HL-60/S4 treated with phorbol 12-myristate 13-acetate at 8.2 ng/mL for 4 days and 3 days (cell line): ENCODE measurements around the gene RAET1L.

ENCODE experiments used
- in situ Hi-C: fragments of 300-500 bp; cut with MboI; formaldehyde crosslinking; loops from 2 replicates; pipeline ENCODE4 v1.15.0; 2022; ENCODE audit warnings: low sequenced_read_pairs

The RAET1L gene, protein sequence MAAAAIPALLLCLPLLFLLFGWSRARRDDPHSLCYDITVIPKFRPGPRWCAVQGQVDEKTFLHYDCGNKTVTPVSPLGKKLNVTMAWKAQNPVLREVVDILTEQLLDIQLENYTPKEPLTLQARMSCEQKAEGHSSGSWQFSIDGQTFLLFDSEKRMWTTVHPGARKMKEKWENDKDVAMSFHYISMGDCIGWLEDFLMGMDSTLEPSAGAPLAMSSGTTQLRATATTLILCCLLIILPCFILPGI

DNA sequence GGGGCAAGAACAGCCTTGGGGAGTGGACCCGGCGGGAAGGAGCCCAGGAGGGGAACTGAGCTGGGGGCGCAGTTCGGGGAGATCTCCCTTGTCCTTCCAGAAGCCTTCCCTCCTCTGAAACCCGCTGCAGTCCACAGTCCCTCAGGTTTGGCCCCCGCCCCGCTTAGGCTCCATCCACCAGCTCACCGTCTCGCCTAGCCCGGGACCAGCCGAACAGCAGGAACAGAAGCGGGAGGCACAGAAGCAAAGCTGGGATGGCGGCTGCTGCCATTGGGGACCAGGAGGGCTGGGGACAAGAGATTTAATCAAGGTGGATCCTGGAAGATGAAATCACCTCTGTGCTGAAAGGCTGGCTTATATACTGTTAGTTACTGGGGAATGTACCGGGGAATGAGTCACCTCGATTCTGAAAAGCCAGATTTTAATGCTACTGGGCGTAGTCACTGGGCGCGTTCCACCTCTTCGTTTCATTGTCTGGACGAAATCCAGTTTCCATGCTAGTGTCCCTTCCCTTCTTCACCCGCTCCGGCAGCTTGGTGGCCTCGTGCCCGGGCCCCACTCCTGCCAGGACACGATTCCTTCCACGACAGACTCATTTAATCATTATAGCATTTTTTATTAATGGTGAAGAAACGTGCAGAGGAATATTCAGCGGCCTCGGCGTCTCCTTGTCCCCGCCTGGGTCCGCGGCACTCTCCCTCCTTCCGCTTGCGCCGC, at the start of gene RAET1L:
Gene RAET1L (minus strand): TSS at position 332 of the 717 bp plus-strand sequence. CDS start 61 bp downstream, at position 271.
- in situ Hi-C loops = no loop called here

DNA sequence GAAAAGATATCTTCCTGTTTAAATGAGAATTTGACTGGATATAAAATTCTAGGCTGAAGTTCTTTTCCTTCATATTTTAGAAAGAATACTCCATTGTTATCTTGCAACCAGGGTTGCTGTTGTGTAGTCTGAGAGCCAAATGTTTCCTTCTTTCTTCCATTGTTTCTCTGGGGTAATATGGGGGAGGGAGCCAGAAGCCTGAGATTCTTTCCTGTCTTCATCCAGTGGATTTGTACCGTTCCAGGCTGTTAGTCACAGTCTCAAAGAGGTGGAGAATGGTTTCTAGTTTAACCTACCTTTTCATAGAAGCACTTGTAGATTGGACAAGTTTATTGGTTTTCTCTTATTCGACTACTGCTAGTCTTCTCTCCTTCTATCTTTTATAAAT, 49.7 kb upstream of the RAET1L start:
- in situ Hi-C loops = loop anchor here (10.0 kb wide), 1 partner anchor 260 kb away; no protein-coding TSS in a partner anchor

DNA sequence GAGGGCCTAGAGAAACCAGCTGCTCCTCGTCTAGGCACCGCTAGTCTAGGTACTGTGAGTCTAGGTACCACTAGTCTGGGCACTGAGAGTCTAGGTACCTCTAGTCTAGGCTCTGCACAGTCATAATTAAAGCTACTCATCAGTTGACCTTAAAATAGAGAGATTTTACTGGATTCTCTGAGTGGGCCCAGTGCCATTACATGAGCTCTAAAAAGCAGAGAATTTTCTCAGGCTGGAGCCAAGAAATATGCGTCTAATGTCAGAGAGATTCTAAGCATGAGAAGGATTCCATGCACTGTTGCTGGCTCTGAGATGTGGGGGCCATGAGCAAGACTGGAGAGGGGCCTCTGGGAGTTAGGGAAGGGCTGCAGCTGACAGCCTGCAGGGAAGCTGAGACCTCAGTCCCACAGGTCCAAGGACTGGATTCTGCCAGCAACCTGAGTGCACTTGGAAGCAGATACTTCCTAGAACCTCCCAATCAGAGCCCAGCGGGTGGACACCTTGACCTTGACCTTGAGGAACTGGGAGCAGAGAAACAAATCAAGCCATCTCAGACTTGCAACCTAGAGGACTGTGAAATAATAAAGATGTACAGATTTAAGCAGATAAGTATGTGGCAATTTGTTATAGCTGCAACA, 49.2 kb upstream of the RAET1L start:
- in situ Hi-C loops = loop anchor here (10.0 to 25.0 kb wide), 2 partner anchors 260 to 738 kb away; no protein-coding TSS in a partner anchor

DNA sequence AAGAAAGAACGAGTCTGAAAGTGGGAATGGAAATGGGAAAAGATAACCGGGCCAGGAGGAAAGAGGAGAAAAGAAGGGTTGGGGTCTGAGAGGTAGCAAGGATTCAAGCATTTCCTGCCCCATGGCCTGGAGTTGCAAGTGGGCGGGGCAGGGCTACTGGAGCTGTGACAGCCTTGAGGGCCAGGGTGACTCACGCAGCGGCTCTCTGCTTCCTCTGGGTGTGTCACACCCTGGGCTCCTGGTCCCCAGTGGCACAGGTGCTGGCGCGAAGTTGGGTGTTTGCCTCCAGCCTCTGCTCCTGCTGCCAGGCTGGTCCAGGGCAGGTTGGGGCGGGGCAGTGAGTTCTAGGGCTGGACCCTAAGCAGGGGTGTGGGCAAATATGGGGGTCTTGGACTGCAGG, 46.9 kb upstream of the RAET1L start:
- in situ Hi-C loops = loop anchor here (10.0 to 25.0 kb wide), 2 partner anchors 263 to 740 kb away; no protein-coding TSS in a partner anchor

DNA sequence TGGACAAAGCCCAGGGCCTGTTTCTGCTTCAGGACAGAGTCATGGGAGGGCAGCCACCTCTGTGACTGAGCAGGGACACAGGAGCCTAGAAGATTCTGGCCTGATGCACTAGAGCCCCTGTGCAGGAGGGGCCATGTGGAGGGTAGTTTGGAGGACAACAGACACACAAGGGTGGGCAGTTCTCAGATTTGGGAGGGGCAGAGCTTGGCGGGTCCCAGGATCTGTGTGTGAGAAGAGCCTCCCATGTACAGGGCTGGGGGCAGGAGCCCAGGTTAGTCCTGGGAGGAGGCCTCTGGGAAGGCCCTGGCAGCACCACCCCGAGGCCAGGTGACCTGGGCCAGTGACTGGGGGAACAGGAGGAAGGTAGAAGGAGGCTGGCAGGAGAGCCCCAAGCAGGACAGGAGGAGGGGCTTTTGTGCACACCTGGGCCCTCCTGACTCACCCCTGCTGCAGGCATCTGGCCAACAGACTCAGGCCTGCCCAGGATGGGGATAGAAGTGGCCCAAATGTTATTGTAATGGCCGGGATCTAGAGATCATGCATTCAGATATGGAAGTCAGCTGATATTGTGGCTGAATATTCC, 45.0 kb upstream of the RAET1L start:
- in situ Hi-C loops = loop anchor here (10.0 to 25.0 kb wide), 2 partner anchors 264 to 742 kb away; no protein-coding TSS in a partner anchor

DNA sequence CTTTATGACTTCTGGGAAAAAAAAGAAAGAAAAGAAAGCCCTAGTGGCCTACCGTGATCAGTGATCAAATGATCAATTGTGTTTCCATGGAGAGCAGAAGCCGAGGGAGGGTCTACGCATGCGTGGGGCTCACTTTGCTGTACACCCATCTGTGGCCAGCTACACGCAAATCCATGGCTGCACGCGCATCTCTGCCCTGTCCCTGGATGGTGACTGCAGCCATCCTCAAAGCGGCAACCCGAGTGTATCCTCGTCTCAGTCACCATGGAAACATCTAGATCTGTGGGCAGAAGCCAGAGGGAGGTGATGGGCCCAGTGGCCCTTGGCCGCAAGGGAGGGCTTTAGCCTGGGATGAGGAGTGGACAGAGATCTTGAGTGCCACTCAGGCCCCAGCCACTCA, 44.4 kb upstream of the RAET1L start:
- in situ Hi-C loops = loop anchor here (10.0 to 25.0 kb wide), 2 partner anchors 265 to 743 kb away; no protein-coding TSS in a partner anchor

DNA sequence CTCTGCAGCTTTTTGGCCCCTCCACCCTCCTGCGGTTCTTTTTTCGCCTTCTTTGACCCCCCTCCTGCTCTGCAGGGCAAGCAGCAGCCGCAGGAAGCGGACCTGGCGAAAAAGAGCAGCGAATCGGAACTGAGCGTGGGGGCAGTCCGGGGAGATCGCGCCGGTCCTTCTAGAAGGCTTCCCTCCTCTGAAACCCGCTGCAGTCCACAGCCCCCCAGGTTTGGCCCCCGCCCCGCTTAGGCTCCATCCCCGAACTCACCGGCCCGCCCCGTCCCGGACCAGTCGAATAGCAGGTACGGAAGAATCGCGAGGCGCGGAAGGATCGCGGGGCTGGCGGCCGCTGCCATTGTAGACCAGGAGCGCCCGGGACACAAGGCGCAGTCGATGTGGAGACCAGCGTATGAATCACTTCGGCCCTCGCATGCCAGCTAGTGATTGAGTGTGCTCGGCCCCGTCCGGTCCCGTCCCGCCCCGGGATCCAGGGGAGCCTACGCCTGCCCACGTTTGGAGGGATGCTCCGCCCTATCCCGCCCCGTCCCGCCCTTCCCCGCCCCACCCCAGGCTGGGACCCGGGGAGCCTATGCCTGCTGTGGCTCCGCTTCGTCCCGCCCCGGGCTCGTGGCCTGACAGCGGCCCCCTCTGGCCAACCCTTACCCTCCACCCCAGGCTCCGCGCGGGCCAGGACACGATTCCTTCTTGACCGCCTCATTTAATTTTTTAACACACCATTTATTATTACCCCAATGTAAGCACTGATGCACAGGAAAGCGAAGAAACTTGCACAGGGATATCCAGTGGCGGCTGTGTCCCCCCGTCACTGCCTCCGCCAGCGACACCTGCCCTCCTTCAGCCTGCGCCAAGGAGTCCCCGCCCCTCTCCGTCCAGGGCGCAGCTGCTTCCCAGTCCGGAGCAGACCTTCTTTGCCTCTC, 43.7 kb upstream of the RAET1L start, which contains the start of gene ULBP3:
Gene ULBP3 (minus strand): TSS at position 402 of the 929 bp plus-strand sequence. CDS start 55 bp downstream, at position 347.
- in situ Hi-C loops = loop anchor here (25.0 kb wide), 1 partner anchor 743 kb away; no protein-coding TSS in a partner anchor

DNA sequence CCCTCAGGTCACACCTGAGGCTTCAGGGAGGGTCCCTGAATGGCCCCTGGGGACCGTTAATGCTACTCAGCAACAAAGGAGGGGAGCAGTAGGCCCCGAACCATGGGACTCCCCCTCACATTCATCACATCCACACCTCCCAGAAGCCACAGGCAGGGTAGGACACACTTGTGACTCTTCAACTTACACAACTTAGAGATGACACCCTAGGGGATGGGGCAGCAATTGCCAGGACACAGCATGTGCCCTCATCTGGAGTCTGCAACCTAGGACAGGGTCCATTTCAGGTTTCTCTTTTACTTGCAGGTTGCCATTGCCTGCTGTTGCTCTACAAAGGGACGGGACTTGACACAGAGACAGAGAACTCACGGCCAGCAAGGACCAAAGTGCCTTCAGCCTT, 42.8 kb upstream of the RAET1L start:
- in situ Hi-C loops = loop anchor here (25.0 kb wide), 1 partner anchor 744 kb away; no protein-coding TSS in a partner anchor

DNA sequence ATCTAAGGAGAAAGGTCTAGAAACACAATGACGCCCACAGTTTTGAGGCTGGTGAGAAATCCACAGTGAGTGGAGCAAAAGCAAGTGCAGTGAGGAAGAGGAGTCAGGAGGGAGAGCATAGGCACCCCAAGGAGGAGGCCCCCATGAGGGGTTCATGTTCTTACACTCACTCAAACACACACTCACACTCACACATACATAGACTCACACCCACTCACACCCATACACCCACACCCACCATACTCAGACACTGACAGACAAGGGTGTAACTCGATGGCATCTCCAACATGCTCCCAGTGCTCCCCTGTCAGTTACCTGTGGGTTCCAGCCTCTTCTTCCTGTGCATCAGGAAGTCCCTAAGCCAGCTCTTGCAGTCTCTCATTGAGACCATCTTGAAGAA, 39.8 kb upstream of the RAET1L start:
- in situ Hi-C loops = loop anchor here (25.0 kb wide), 1 partner anchor 747 kb away; no protein-coding TSS in a partner anchor

DNA sequence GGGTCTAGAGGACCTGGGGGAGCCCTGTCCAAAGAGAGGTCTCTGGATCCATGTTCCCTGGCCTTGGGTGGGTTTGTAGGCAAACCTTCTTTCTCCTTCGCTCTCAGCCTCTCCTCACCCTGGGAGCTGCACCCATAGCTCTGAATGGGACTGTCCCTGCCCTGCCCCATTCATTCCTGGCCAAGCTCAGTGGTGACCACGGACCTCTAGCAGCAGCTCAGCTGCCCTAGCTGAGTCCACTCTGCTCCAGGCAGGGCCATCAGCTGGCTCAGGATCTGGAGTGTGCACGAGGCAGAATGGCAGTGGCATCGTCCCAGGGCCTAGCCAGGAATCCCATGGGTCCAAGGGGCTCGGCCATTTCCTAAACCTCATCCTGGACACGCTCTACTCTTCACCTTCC, 38.3 kb upstream of the RAET1L start:
- in situ Hi-C loops = loop anchor here (25.0 kb wide), 1 partner anchor 749 kb away; no protein-coding TSS in a partner anchor

DNA sequence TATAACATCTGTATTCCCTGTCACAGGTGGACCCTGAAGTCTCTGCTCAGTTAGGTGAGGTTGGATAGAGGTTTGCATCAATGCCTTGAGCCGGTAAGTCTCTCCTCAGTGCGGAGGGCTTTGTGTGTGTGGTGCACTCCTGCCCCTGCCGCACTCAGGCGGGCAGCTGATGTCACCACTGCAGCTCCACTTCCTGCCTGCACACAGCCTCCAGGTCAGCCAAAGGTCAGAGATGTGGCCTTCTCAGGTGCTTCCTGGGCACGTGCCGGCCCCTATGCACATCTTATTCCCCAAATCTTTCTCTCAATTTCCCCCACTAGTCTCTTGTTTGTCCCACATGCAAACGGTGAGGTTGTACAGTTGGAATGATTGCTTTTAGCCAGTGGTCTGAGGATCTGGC, 34.6 kb upstream of the RAET1L start:
- in situ Hi-C loops = loop anchor here (25.0 kb wide), 1 partner anchor 752 kb away; no protein-coding TSS in a partner anchor

DNA sequence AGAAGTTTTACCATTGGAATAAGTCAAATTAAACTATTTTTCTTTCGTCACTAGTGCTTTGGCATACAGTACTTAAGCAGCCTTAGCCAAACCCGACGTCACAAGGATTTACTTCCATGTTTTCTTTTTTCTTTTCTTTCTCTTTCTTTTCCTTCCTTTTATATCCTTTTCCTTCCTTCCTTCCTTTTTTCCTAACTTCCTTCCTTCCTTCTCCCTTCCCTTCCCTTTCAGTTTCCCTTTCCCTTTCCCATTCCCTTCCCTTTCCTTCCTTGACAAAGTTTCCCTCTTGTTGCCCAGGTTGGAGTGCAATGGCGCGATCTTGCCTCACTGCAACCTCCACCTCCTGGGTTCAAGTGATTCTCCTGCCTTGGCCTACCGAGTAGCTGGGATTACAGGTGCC, 33.7 kb upstream of the RAET1L start:
- in situ Hi-C loops = loop anchor here (25.0 kb wide), 1 partner anchor 753 kb away; no protein-coding TSS in a partner anchor

DNA sequence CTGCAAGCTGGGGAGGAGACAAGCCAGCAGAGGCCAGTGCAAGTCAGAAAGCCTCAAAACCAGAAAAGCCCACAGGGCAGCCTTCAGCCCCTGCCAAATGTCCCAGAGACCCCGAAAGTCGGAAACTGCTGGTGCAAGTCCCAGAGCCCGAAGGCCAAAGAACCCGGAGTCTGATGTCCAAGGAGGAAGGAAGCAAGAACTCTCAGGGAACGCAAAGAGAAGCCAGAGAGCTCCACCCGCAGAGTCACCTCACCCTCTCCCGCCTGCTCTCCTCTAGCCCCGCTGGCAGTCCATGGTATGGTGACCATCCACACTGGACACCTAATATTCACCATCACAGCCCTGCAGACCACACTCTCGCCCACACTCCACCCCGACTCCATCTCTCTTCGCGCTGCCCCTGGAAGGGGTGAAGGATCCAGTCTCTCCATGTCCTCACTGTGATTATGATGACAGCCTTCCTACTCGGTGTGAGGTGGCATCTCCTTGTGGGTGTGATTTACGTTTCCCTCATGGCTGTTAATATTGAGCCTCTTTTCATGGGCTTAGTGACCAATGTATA, 33.0 kb upstream of the RAET1L start:
- in situ Hi-C loops = loop anchor here (25.0 kb wide), 1 partner anchor 754 kb away; no protein-coding TSS in a partner anchor

DNA sequence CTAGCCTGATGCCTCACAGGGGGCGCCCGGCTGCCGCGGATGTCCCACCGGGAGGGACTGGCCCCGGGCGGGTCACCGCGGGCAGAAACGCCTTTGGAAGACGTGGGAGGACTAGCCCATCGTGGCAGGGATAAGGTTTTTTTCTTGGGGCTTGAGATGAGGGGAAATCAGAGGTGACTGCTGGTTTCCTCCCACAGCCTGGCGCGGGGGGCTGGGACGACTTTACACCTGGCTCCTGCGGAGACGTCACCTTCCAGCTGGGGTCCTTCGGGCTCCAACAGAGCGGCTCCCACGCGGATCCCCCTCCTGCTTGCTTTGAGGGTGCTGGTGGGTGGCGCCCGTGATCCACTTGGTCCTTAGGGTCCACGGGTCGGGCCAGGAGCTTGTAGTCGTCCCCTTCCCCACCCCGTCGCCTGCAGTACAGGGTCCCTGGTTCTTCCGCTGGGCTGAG, 32.2 kb upstream of the RAET1L start:
- in situ Hi-C loops = loop anchor here (25.0 kb wide), 1 partner anchor 755 kb away; no protein-coding TSS in a partner anchor

DNA sequence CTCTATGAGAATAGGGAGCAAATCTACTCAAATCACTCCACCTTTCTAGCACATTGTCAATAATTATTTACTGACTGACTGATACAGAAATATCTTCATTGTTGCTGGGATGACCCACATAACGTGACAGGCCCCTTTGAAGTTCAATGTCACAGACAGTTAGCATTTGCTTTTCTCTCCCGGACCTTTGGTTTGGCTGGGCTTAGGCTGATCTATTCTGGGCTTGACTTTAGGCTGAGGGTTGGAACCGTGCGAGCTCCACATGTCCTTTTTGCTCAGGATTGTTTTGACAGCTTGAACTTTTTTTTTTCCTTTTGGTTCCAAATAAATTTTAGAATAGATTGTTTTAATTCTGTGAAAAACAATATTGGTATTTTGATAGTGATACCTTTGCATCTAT, 31.6 kb upstream of the RAET1L start:
- in situ Hi-C loops = loop anchor here (25.0 kb wide), 1 partner anchor 755 kb away; no protein-coding TSS in a partner anchor

DNA sequence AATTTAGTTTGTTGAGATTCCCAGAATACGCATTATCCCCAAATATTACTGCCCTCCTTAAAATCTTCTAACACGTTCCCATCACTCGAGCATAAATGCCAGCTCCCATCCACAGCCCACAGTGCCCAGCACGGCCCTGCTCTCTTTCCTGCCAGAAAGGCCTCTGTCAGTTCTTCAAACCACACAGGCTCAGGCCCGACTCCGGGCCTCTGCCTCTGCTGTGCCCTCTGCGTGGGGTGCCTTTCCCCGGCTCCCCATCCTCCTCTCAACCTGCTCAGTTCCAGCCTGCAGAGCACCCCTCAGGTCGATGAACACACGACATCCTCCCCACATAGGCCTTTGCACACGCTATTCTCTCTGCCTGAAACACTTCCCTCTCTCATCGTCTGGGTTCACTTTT, 30.8 kb upstream of the RAET1L start:
- in situ Hi-C loops = loop anchor here (25.0 kb wide), 1 partner anchor 756 kb away; no protein-coding TSS in a partner anchor

DNA sequence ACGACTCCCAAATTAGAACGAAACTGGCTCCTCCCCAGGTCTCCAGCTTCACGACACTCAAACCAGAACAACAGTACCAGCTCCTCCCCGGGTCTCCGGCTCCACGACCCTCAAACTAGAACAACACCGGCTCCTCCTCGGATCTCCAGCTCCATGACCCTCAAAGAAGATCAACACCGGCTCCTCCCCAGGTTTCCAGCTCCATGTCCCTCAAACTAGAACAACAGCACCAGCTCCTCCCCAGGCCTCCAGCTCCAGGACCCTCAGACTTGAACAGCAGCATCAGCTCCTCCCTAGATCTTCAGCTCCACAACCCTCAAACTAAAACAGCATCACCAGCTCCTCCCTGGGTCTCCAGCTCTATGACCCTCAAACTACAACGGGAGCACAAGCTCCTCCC, 29.8 kb upstream of the RAET1L start:
- in situ Hi-C loops = loop anchor here (25.0 kb wide), 1 partner anchor 757 kb away; no protein-coding TSS in a partner anchor

DNA sequence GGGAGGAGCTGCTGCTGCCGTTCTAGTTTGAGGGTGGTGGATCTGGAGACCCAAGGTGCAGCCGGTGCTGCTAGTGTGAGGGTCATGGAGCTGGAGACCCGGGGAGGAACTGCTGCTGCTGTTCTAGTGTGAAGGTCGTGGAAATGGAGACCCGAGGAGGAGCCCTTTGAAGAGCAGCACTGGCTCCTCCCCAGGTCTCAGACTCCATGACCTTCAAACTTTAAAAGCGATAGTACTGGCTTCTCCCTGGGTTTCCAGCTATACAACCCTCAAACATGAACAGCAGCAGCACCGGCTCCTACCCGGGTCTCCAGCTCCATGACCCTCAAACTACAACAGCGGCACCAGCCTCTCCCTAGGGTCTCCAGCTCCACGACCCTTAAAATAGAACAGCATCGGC, 28.1 kb upstream of the RAET1L start:
- in situ Hi-C loops = loop anchor here (25.0 kb wide), 1 partner anchor 759 kb away; no protein-coding TSS in a partner anchor

DNA sequence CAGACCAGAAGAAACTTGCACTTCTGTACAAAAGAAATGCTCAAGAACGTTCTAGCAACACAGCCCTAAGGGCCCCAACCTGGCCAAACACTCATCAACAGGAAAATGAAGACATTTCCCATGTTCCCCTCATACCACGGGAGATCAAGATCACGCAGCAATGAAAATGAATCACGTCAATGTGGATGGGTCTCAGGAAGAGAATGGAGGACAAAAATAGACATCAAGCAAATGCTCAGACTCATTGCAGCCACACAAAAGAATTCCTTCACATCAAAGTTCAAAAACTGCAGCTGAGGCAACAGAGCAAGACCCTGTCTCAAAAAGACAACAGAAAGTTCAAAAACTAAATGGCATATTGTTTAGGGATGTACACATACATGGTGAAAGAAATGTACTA, 25.5 kb upstream of the RAET1L start:
- in situ Hi-C loops = loop anchor here (25.0 kb wide), 1 partner anchor 761 kb away; no protein-coding TSS in a partner anchor
